Measurements from ENCODE around the gene RPL22. TPM values are rescaled to one million over a fixed set of nuclear protein-coding genes. Genes with fewer than 3 reads are reported as not detected.

Gene RPL22
- total and polyA plus RNA-seq, 2 of the 13 experiments (the other 11 are each of a cell fraction or from before 2014, with no cell fraction given), result 214 to 545 TPM

GRCh38 chr1:6245086-6245868 is 45.9 kb upstream of the RPL22 start (continued):
- TF ChIP-seq CSRNP2 (CRISPR knock-in tag; conservative IDR thresholded peaks at IDR 0.05; ENCODE audit: low read depth) (peak; percentile 90; the same call in 1 of the 2 replicates), PRDM15 (CRISPR knock-in tag; IDR thresholded peaks at IDR 0.05) (peak; percentile 80), JUNB (CRISPR knock-in tag; IDR thresholded peaks at IDR 0.05; ENCODE audit: borderline replicate concordance) (peak; percentile 88), ARID4A (CRISPR knock-in tag; IDR thresholded peaks at IDR 0.05; ENCODE audit: borderline replicate concordance) (peak; percentile 95), ZNF296 (CRISPR knock-in tag; conservative IDR thresholded peaks at IDR 0.05) (peak; percentile 96), PHF20 (CRISPR knock-in tag; IDR thresholded peaks at IDR 0.05) (peak; percentile 64; the same call in 1 of the 2 replicates), MAZ (IDR thresholded peaks at IDR 0.05; ENCODE audit: borderline replicate concordance, low read depth, low read length) (no peak), MAZ (CRISPR knock-in tag; IDR thresholded peaks at IDR 0.05; ENCODE audit: low read depth) (peak; percentile 97), KLF9 (CRISPR knock-in tag; IDR thresholded peaks at IDR 0.05; ENCODE audit: low read depth) (peak; percentile 91; the same call in 1 of the 2 replicates), NFIC (IDR thresholded peaks at IDR 0.05; ENCODE audit: low read length) (no peak), ZNF746 (CRISPR knock-in tag; IDR thresholded peaks at IDR 0.05) (peak; percentile 89), MTA1 (CRISPR knock-in tag; IDR thresholded peaks at IDR 0.05; ENCODE audit: borderline replicate concordance) (peak; percentile 59; the same call in 1 of the 2 replicates)
- TF ChIP-seq, protein P1, sequence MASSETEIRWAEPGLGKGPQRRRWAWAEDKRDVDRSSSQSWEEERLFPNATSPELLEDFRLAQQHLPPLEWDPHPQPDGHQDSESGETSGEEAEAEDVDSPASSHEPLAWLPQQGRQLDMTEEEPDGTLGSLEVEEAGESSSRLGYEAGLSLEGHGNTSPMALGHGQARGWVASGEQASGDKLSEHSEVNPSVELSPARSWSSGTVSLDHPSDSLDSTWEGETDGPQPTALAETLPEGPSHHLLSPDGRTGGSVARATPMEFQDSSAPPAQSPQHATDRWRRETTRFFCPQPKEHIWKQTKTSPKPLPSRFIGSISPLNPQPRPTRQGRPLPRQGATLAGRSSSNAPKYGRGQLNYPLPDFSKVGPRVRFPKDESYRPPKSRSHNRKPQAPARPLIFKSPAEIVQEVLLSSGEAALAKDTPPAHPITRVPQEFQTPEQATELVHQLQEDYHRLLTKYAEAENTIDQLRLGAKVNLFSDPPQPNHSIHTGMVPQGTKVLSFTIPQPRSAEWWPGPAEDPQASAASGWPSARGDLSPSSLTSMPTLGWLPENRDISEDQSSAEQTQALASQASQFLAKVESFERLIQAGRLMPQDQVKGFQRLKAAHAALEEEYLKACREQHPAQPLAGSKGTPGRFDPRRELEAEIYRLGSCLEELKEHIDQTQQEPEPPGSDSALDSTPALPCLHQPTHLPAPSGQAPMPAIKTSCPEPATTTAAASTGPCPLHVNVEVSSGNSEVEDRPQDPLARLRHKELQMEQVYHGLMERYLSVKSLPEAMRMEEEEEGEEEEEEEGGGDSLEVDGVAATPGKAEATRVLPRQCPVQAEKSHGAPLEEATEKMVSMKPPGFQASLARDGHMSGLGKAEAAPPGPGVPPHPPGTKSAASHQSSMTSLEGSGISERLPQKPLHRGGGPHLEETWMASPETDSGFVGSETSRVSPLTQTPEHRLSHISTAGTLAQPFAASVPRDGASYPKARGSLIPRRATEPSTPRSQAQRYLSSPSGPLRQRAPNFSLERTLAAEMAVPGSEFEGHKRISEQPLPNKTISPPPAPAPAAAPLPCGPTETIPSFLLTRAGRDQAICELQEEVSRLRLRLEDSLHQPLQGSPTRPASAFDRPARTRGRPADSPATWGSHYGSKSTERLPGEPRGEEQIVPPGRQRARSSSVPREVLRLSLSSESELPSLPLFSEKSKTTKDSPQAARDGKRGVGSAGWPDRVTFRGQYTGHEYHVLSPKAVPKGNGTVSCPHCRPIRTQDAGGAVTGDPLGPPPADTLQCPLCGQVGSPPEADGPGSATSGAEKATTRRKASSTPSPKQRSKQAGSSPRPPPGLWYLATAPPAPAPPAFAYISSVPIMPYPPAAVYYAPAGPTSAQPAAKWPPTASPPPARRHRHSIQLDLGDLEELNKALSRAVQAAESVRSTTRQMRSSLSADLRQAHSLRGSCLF (CRISPR knock-in tag; IDR thresholded peaks at IDR 0.05; ENCODE audit: borderline replicate concordance), result peak; percentile 99
